ENCODE results near the gene TMTC1.

Gene TMTC1

GRCh38 chr12:29519585-29520182 lies 264.1 kb downstream of the TMTC1 start:
- DNase-seq: peak; percentile 7

GRCh38 chr12:29518407-29518806 lies 265.3 kb downstream of the TMTC1 start:
- DNase-seq: no peak

DNA sequence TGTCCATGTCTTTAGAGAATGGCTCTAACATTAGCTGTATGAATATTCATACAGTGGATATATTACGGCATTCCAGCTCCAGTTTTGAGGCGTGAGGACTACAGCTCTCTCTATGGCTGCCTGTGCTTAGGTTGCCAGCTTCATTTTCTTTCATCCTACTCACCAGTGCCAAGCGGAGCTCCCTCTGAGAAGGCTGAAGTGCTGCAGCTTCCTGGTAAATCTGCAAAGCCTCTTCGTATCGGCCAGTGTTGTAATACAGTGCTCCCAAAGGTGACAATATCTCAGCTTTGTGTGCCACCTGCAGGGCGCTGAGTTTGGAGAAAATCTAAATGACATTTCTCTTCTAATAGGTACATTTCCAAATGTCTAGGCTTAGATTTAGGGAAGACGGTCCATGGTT lies 266.5 kb downstream of the TMTC1 start:
- DNase-seq: no peak

DNA sequence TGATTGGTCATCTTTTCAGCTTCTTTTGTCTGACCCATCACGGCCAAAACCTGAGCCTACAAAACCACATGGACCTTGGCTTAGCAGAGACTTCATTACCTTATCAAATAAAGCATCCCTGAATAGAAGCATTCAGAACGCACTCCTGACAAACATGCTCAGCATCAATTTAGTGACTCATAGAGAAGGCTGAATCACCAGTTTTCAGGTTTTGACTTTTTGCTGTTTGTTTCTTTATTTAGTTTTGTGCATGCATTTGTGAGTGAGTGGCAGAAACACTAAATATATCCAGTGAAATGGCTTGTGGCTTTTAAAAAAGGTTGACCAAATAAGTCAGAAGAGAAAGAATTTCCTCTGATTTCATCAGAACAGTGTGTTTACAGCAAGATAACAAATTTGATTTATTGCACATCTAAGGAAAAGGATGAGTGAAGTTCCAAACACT lies 267.3 kb downstream of the TMTC1 start:
- DNase-seq: no peak

- DNase-seq: no peak
Measured at GRCh38 chr12:29510591-29511185, 273.1 kb downstream of the TMTC1 start.

DNA sequence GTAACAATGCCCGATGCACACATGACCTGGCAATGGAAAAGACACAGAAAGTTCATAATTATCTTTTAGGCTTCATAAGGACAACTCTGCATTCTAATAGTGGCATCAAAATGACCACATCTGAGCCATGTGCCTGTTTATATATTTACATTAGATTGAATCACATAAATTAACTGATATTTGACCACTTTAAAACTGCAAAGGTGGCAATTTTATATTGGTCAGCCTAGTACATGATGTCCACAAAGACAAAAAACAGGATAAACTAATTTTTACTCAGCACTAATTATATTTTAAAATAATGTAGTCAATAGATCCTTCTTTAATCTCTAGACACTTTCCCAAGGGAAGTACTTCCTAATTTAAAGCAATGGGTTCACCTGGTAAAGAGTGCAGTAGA lies 274.2 kb downstream of the TMTC1 start:
- DNase-seq: no peak

GRCh38 chr12:29508949-29509348 lies 274.8 kb downstream of the TMTC1 start:
- DNase-seq: no peak

GRCh38 chr12:29505122-29505521 lies 278.6 kb downstream of the TMTC1 start:
- DNase-seq: no peak

- no peak for DNase-seq
Measured at GRCh38 chr12:29503283-29503682, 280.5 kb downstream of the TMTC1 start.

DNA sequence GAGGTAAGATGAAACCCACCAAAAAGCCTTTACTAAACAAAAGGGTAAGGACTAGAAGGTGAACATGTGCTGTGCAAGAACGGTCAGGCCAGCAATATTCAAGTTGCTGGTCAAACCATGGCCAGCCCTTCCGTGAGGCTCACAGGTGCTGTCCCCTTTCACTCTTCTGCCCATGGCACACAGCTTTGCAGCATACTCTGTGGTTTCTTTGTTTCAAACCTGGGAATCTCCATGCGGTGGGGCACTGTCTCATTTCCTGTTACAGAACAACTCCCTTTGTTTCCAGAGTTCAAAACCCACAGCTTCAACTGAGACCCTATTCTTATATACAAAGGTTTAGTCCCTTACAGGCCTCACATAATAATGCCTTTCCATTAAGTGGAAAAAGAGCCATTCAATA lies 284.5 kb downstream of the TMTC1 start:
- DNase-seq: no peak

DNA sequence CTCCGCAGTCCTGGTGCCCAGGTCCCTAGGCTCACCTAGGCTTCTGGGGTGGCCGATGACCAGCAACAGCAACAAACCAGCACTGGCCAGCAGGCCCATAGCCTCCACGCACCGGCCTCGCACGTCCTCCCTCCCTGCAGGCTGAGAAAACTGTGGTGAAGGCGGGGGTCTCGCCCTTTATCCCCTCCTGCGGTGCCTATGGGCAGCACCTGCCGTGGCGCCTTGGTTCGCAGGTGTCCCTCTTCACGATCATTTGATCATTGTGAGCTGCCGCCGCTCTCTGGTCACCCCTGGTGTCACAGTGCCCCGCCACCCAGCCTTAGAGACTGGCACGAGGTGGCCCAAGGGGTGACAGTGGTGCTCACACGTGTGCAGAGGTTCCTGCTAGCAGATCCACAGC lies 286.2 kb downstream of the TMTC1 start, which contains the start of gene OVCH1:
Gene OVCH1 (minus strand): TSS at position 99 of the 400 bp plus-strand sequence. CDS start 0 bp downstream, at position 99.
- DNase-seq: no peak

- no peak for DNase-seq
Measured at GRCh38 chr12:29492891-29493290, 290.9 kb downstream of the TMTC1 start.

DNA sequence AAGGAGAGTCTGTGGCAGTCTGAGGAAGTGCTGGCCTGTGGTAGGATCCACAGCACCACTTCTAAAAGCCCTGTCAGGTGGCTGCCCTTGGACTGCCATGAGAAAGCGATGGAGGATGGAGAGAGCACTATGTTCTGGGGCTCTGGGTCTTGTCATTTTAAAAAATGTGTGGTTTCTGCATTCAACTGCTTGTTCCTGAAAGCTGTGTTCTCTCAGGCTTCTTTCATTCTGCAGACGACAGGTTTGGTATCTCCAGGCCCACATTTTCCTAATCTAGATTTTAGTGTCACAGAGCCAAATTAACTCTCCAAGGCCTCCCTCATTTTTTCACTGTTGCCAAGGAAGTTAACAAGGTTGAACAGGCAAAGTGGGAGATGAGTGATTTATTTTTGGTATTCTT lies 296.8 kb downstream of the TMTC1 start:
- no peak for DNase-seq

- DNase-seq: no peak
Measured at GRCh38 chr12:29463198-29463597, 320.5 kb downstream of the TMTC1 start.

DNA sequence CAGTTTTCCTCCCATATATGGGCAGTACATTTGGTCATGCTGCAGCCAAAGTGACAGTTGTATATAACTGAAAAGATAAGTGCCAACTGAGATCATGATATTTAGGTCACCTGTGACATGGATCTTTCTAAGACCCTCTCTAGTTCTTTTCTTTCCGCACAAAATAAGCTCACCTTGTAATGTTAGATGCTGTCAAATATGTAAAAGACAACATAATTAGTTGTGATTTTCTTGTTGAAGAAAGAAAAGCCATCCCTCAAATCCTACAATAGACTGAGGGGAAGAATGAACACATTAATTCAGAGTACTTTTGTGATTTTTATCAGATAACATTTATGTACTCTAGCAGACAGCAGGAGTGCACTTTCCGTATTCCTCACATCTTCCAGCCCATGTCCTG lies 323.7 kb downstream of the TMTC1 start:
- DNase-seq: no peak

DNA sequence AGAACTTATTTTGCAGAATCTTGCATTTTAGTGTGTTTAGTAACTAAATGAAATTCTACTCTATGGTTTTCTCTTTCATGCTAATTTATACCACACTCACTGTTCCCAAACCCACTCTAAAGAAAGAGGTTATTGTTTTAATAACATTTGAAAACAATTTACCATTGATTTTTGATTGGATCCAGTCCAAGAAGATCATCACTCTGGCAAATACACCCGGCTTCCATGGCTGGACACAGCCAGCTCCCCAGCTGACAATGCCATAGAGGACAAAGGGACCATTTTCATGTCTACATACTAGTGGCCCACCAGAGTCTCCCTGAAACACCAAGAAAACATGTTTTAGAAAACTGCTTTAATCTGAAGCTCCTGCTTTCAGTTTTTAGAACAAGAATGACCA lies 328.7 kb downstream of the TMTC1 start:
- no peak for DNase-seq

- no peak for DNase-seq
Measured at GRCh38 chr12:29451888-29452287, 331.9 kb downstream of the TMTC1 start.

Measured in activated naive CD4-positive, alpha-beta T cell treated with Interleukin-2 at 50 U/mL for 16 hours (primary cell).